ENCODE data around the gene RFWD3. TPM values are rescaled to one million over a fixed set of nuclear protein-coding genes. Genes with fewer than 3 reads are reported as not detected.

RFWD3 gene
- total and polyA plus RNA-seq, 2 of the 13 experiments (the other 11 are each of a cell fraction or from before 2014, with no cell fraction given), result 23.4 to 62.6 TPM

GRCh38 chr16:74606521-74607309, 60.0 kb downstream of the RFWD3 start, which contains the start of gene GLG1:
Gene GLG1, minus strand, starts transcription at chr16:74607114. Its CDS starts 20 bp downstream, at chr16:74607094.
- H3K4me3 ChIP-seq (replicated peaks in 1 of 3; ENCODE audit: insufficient read depth in 1 of 3, low read depth in 2 of 3, low read length in 3 of 3), result peak within 1 kb of the TSS; percentile 73 to 99 (median 89)
- peaks cover 0 to 3% of the 10 kb centered on the region in 2 experiments; a peak in 1 of 5 replicates for H3K27me3 ChIP-seq (ENCODE audit: control insufficient read depth in 1 of 2, insufficient read depth in 2 of 2, low read length in 2 of 2)
- FAIRE-seq, result no peak
- no peaks in the 10 kb centered on the region for H3K9me3 ChIP-seq (ENCODE audit: low read length)
- no TSS peak for BruUV-seq (replicated peaks)
- H3K27ac ChIP-seq (ENCODE audit: extremely low read length, insufficient read depth, low read length), result peak within 1 kb of the TSS; percentile 81
- in situ Hi-C loops (cut with HindIII; ENCODE audit: extremely low pct_ligation_motif_present, low pct_unique_long_range_greater_than_20kb), result no loop called here
- ChIA-PET POLR2A (interaction anchor here (0.6 to 2.5 kb wide), 18 partner anchors 9 to 699 kb away, joined by 3 to 26 read pairs (median 4); partner anchors contain the start of gene RFWD3), CTCF (ENCODE audit: low intra/inter-chr PET ratio, low total read pairs) (no interaction called here)
- 4% methylated on average over 30 of the region's 77 CpGs for WGBS (ENCODE audit: low lambda C conversion rate)
- DNase-seq (ENCODE audit: low spot score), result peak; percentile 85
- H3K36me3 ChIP-seq (replicated peaks in 1 of 2; ENCODE audit: control insufficient read depth in 1 of 2, insufficient read depth in 2 of 2, low read length in 2 of 2), result no peaks in the 10 kb centered on the region
- peaks cover 47% of the 10 kb centered on the region for H3K79me2 ChIP-seq (ENCODE audit: insufficient read depth, low read length)
- H3K4me2 ChIP-seq (ENCODE audit: low read depth, low read length), result peak within 1 kb of the TSS; percentile 88
- H3K4me1 ChIP-seq (ENCODE audit: insufficient read depth, low read length), result peaks cover 57% of the 10 kb centered on the region
- intact Hi-C loops (cut with micrococcal nuclease; ENCODE audit: unreplicated experiment), result loop anchor here (5.0 to 10.0 kb wide), 3 partner anchors 34 to 132 kb away; no protein-coding TSS in a partner anchor
- ATAC-seq, result peak; percentile 94
- H2AFZ ChIP-seq (ENCODE audit: low read length), result peak within 1 kb of the TSS; percentile 65
- peak within 1 kb of the TSS; percentile 90 for H3K9ac ChIP-seq (ENCODE audit: insufficient read depth, low read depth, low read length)
- H4K20me1 ChIP-seq (ENCODE audit: insufficient read depth, low read length), result peaks cover 33% of the 10 kb centered on the region
- TF ChIP-seq ZNF614 (CRISPR knock-in tag; IDR thresholded peaks at IDR 0.05; ENCODE audit: borderline replicate concordance) (peak; percentile 68; the same call in 1 of the 2 replicates), SPEN (CRISPR knock-in tag; IDR thresholded peaks at IDR 0.05; ENCODE audit: low read depth) (peak; percentile 78), KLF11 (CRISPR knock-in tag; IDR thresholded peaks at IDR 0.05) (no peak), SOX5 (CRISPR knock-in tag; IDR thresholded peaks at IDR 0.05; ENCODE audit: borderline replicate concordance) (peak; percentile 50; the same call in 1 of the 2 replicates), IRX3 (CRISPR knock-in tag; IDR thresholded peaks at IDR 0.05; ENCODE audit: borderline replicate concordance, low read depth) (no peak), AHR (CRISPR knock-in tag; IDR thresholded peaks at IDR 0.05) (no peak), RAD51 (IDR thresholded peaks at IDR 0.05; ENCODE audit: borderline replicate concordance) (no peak), HMGXB4 (CRISPR knock-in tag; IDR thresholded peaks at IDR 0.05; ENCODE audit: borderline replicate concordance in 1 of 2, low read depth in 1 of 2) (peak; percentile 83 to 88; a peak in 3 of 4 replicates), TGIF2 (CRISPR knock-in tag; IDR thresholded peaks at IDR 0.05) (peak; percentile 67), TOPORS (CRISPR knock-in tag; IDR thresholded peaks at IDR 0.05) (peak; percentile 85; the same call in 1 of the 2 replicates), JUNB (CRISPR knock-in tag; IDR thresholded peaks at IDR 0.05; ENCODE audit: borderline replicate concordance) (no peak), HNRNPL (IDR thresholded peaks at IDR 0.05; ENCODE audit: low read depth, low read length) (0 out of 2 replicates have a peak, but pooled peaks have one; percentile 14), ZNF547 (CRISPR knock-in tag; IDR thresholded peaks at IDR 0.05) (peak; percentile 95), NR2F1 (CRISPR knock-in tag; IDR thresholded peaks at IDR 0.05) (no peak), CEBPG (CRISPR knock-in tag; IDR thresholded peaks at IDR 0.05) (no peak), ZNF251 (CRISPR knock-in tag; IDR thresholded peaks at IDR 0.05) (no peak), FLYWCH1 (CRISPR knock-in tag; IDR thresholded peaks at IDR 0.05) (no peak), ZNF343 (CRISPR knock-in tag; IDR thresholded peaks at IDR 0.05) (peak; percentile 92), ADNP (CRISPR knock-in tag; IDR thresholded peaks at IDR 0.05) (no peak), NONO (IDR thresholded peaks at IDR 0.05) (no peak), NONO (CRISPR knock-in tag; conservative IDR thresholded peaks at IDR 0.05) (peak; percentile 97), E2F2 (CRISPR knock-in tag; IDR thresholded peaks at IDR 0.05; ENCODE audit: borderline replicate concordance) (peak; percentile 48; the same call in 1 of the 2 replicates), HOXA9 (CRISPR knock-in tag; IDR thresholded peaks at IDR 0.05; ENCODE audit: borderline replicate concordance) (peak; percentile 31; the same call in 1 of the 2 replicates)

Measured in HepG2 (cell line).